ENCODE results near the gene OMA1. TPM values are rescaled to one million over a fixed set of nuclear protein-coding genes. Genes with fewer than 3 reads are reported as not detected.
A peak's percentile ranks its signal among the peaks of the same experiment; 100 is the strongest.

The OMA1 gene
- total and polyA plus RNA-seq, 10 of the 15 experiments (the other 5 are each of a cell fraction or from before 2014, with no cell fraction given), result 23.6 to 67.1 (median 47.1) TPM

DNA sequence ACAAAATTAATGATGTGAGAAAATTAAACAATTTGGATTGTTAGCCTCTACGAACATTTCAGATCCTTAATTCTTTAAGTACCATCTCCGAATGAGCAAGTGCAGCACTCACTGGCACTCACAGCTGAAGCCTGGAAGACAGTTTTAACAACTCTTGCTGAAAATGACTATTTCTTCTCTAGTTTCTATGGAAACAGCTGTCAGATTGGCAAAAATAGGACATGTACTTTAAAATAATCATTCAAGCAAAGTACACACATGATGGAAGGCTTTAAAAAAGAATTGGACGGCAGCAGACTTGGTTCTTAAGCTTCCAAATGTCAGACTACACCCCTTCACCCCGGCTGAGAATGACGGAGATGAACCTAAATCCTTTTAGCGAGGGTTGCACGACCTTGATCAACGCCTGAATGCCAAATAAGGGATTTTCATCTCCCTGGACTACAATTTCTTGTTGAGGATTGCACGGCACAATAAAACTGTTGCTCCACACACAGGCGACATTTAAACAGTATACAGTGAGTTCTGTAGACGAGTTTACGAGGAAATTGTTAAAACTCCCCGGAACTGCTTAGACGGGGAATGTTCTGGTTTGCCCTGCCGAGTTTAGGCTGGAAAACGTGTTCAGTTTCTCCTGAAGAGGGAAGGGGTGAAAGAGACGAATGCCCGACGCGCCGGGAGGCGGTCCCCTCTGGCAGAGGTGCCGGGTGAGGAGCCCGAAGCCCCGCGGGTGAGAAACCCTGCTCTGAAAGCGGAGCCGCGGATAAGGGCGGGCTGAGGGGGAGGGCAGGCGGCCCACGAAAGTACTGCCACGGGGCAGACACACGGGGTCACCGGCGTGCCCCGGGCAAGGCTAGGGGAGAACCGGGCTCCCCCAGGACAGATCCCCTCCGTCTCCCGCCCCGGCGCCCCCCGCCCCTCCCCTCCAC lies 671 bp downstream of the OMA1 start:
- H2AFZ ChIP-seq (ENCODE audit: control insufficient read depth, low read depth, low read length), result peak overlapping the region; percentile 98
- 1% methylated on average over 32 of the region's 43 CpGs for WGBS (ENCODE audit: insufficient coverage, insufficient replicate concordance, low lambda C conversion rate, missing lambda C conversion rate)
- intact Hi-C loops (cut with micrococcal nuclease; ENCODE audit: unreplicated experiment), result loop anchor here (1.0 to 5.0 kb wide), 6 partner anchors 27 to 1714 kb away; no protein-coding TSS in a partner anchor
- peak; percentile 11 for DNase-seq (ENCODE audit: low read depth, low spot score)
- peak overlapping the region; percentile 67 for H3K27ac ChIP-seq (ENCODE audit: control insufficient read depth, insufficient read depth)
- no peaks in the 10 kb centered on the region for H3K27me3 ChIP-seq (replicated peaks in 1 of 2; ENCODE audit: control insufficient read depth in 2 of 2, insufficient read depth in 2 of 2, low read length in 1 of 2)
- H3K79me2 ChIP-seq (ENCODE audit: control insufficient read depth, insufficient read depth, low read length), result peaks cover 10% of the 10 kb centered on the region
- in situ Hi-C loops (cut with MboI), result no loop called here
- ATAC-seq, result peak; percentile 87
- H3K4me2 ChIP-seq (ENCODE audit: control insufficient read depth, insufficient read depth), result peak overlapping the region; percentile 81
- ChIA-PET SMC1A (ENCODE audit: uncharacterized antibody, unreplicated experiment) (interaction anchor here (0.7 to 4.8 kb wide), 13 partner anchors 9 to 1714 kb away, joined by 3 to 42 read pairs (median 4); no protein-coding TSS in a partner anchor), RAD21 (ENCODE audit: unreplicated experiment) (interaction anchor here (0.8 to 4.1 kb wide), 12 partner anchors 10 to 1714 kb away, joined by 3 to 35 read pairs (median 4); no protein-coding TSS in a partner anchor), CTCF (interaction anchor here (0.7 to 6.2 kb wide), 14 partner anchors 9 to 670 kb away, joined by 3 to 71 read pairs (median 4); no protein-coding TSS in a partner anchor), POLR2A (no interaction called here)
- H3K36me3 ChIP-seq (ENCODE audit: control insufficient read depth in 2 of 2, insufficient read depth in 2 of 2, low read length in 1 of 2), result no peaks in the 10 kb centered on the region
- FAIRE-seq, result peak; percentile 41
- no TSS peak for BruUV-seq (replicated peaks)
- H3K4me1 ChIP-seq (ENCODE audit: control insufficient read depth, insufficient read depth, low read length), result no peaks in the 10 kb centered on the region
- H3K9me3 ChIP-seq (replicated peaks; ENCODE audit: control insufficient read depth, insufficient read depth, low read length), result no peaks in the 10 kb centered on the region
- H3K4me3 ChIP-seq, result peak overlapping the region; percentile 93
- no peaks in the 10 kb centered on the region for H4K20me1 ChIP-seq (ENCODE audit: control insufficient read depth, insufficient read depth)
- peak overlapping the region; percentile 81 for H3K9ac ChIP-seq (ENCODE audit: control insufficient read depth, insufficient read depth, low read length)
- TF ChIP-seq YBX1 (IDR thresholded peaks at IDR 0.05) (no peak), SIN3A (IDR thresholded peaks at IDR 0.05; ENCODE audit: low read depth, low read length) (peak; percentile 66; the same call in 1 of the 2 replicates), MXI1 (IDR thresholded peaks at IDR 0.05; ENCODE audit: low read depth, low read length) (peak; percentile 48), SMARCA5 (IDR thresholded peaks at IDR 0.05) (0 out of 2 replicates have a peak, but pooled peaks have one; percentile 14), RUNX3 (IDR thresholded peaks at IDR 0.05; ENCODE audit: low read length) (no peak), MTA3 (IDR thresholded peaks at IDR 0.05; ENCODE audit: borderline replicate concordance, low read length) (no peak), MYC (IDR thresholded peaks at IDR 0.05; ENCODE audit: insufficient read depth, insufficient read length, insufficient replicate concordance, low read length, severe bottlenecking) (no peak), SPI1 (IDR thresholded peaks at IDR 0.05; ENCODE audit: borderline replicate concordance, insufficient read depth, low read depth, low read length) (no peak), SRF (IDR thresholded peaks at IDR 0.05; ENCODE audit: low read depth in 2 of 2, low read length in 2 of 2) (peak in 1 of 2 experiments; percentile 72; a peak in 1 of 4 replicates), RELA (IDR thresholded peaks at IDR 0.05; ENCODE audit: borderline replicate concordance, partially characterized antibody) (peak; percentile 24), POLR2AphosphoS5 (IDR thresholded peaks at IDR 0.05; ENCODE audit: low read length) (0 out of 2 replicates have a peak, but pooled peaks have one; percentile 23), ZNF207 (IDR thresholded peaks at IDR 0.05; ENCODE audit: borderline replicate concordance) (0 out of 2 replicates have a peak, but pooled peaks have one; percentile 23)
- TF ChIP-seq, protein P1, sequence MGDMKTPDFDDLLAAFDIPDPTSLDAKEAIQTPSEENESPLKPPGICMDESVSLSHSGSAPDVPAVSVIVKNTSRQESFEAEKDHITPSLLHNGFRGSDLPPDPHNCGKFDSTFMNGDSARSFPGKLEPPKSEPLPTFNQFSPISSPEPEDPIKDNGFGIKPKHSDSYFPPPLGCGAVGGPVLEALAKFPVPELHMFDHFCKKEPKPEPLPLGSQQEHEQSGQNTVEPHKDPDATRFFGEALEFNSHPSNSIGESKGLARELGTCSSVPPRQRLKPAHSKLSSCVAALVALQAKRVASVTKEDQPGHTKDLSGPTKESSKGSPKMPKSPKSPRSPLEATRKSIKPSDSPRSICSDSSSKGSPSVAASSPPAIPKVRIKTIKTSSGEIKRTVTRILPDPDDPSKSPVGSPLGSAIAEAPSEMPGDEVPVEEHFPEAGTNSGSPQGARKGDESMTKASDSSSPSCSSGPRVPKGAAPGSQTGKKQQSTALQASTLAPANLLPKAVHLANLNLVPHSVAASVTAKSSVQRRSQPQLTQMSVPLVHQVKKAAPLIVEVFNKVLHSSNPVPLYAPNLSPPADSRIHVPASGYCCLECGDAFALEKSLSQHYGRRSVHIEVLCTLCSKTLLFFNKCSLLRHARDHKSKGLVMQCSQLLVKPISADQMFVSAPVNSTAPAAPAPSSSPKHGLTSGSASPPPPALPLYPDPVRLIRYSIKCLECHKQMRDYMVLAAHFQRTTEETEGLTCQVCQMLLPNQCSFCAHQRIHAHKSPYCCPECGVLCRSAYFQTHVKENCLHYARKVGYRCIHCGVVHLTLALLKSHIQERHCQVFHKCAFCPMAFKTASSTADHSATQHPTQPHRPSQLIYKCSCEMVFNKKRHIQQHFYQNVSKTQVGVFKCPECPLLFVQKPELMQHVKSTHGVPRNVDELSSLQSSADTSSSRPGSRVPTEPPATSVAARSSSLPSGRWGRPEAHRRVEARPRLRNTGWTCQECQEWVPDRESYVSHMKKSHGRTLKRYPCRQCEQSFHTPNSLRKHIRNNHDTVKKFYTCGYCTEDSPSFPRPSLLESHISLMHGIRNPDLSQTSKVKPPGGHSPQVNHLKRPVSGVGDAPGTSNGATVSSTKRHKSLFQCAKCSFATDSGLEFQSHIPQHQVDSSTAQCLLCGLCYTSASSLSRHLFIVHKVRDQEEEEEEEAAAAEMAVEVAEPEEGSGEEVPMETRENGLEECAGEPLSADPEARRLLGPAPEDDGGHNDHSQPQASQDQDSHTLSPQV (IDR thresholded peaks at IDR 0.05), result no peak
- TF ChIP-seq, protein P2, sequence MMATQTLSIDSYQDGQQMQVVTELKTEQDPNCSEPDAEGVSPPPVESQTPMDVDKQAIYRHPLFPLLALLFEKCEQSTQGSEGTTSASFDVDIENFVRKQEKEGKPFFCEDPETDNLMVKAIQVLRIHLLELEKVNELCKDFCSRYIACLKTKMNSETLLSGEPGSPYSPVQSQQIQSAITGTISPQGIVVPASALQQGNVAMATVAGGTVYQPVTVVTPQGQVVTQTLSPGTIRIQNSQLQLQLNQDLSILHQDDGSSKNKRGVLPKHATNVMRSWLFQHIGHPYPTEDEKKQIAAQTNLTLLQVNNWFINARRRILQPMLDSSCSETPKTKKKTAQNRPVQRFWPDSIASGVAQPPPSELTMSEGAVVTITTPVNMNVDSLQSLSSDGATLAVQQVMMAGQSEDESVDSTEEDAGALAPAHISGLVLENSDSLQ (IDR thresholded peaks at IDR 0.05), result peak; percentile 36; the same call in 1 of the 2 replicates
- TF ChIP-seq, protein P3, sequence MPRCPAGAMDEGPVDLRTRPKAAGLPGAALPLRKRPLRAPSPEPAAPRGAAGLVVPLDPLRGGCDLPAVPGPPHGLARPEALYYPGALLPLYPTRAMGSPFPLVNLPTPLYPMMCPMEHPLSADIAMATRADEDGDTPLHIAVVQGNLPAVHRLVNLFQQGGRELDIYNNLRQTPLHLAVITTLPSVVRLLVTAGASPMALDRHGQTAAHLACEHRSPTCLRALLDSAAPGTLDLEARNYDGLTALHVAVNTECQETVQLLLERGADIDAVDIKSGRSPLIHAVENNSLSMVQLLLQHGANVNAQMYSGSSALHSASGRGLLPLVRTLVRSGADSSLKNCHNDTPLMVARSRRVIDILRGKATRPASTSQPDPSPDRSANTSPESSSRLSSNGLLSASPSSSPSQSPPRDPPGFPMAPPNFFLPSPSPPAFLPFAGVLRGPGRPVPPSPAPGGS (IDR thresholded peaks at IDR 0.05; ENCODE audit: borderline replicate concordance, insufficient read depth, low read depth, low read length, poor library complexity, severe bottlenecking), result peak; percentile 17

All from GM12878 (cell line).